ENCODE data around the gene NTM.
A peak's percentile ranks its signal among the peaks of the same experiment; 100 is the strongest.

NTM gene

DNA sequence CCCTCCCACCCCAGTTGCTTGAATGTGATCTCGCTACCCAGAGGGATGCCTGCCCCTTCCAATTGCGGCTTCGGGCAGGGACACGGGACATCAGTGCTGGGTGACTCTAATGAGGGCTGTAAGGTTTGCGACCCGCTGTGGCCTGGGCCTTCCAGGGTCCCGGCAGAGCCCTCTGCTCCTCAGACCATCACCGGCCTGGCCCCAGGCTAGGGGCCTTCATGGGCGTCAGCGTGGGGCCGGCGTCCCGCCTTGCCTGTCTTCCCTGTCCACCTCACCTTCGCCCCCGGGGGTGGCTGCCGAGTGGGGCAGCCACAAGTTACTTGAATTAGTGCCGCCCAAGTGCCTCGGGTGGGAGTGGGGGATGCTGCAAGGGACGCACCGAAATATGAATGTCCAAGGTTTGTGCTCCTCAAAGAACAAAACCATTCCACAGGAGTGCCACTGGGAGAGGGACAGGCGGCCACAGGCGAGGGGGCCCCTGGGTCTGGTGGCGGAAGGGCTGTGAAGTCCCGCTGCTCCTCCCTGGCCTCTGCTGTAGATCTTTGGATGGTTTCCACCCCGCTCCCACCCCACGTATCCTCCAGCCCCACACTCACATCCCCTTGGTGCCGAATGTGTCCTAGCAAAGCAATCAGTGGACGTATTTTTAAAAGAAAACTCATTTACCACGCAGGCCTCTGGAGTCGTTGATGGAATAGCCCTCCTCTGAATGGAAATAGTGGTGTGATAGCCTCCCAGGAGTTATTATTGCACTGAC, 317.1 kb downstream of the NTM start:
- no peak for DNase-seq (ENCODE audit: low spot score)

DNA sequence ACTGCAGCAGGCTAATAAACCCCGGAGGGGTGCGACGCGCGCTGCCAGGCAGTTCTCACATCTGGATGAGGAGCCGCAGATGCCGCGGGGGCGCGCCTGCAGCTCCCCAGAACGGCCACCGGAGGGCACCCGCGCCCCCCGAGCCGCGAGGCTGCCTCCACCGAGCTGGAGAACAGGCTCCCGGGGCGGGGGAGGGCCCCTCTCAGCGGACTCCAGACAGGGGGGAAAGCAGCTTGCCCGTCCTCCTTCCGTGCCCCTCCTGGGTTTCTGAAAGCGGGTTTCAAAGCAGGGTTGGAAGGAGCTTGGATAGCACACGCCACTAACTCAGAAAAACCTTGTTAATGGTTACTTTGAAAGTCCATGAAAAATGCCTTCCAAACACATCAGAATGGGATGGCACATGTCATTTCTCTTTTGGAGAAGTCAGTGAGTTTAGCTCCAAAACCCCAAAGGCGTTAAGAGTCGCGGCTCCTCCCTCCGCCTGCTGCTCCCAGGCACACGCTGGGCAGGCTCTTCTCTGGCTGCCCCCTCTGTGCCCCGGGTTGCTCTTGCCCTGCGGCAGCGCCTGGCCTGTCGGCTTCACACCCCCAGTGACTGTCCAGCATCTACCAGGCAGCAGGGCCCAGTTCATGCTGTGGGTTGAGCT, 317.8 kb downstream of the NTM start:
- DNase-seq (ENCODE audit: low spot score), result peak; percentile 47

DNA sequence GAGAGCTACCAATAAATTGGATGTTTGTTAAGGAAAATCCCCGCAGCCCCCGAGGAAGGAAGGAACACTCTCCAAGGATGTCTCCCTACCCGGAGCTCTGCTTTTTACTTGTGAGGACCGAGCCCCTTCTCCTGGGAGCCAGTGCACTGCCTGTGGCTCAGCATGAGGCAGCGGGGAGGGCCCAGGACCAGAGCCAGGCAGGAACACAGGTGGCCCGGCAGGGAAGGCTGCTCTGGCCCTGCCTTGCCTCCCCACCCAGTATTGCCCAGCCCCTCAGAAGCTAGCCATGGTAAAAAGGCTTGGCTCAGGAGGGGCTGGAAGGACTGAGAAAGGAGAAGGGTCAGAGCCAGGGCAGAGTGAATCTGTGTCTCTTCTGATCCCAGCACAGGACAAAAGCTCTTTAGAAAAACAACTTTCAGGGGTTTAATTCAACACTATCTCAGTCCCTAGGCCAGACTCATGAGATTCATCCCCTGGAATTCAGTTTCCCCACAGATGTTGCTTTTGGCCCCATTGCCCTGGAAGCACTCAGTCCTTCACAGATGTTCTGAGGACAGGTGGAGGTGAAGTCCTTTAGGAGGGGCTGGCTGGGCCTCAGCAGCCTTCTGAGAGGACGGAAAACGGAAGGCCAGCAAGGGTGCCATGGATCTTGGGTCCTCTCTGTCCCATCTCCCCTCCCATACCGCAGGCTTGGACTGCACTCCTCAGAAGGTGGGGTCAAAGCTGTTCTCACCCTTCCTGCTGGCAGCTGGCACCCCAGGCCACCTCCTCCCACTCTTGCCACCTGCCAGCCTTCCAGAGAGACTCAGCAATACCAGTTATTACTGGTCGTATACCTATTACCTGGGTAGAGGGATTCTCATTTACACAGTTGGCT, 318.9 kb downstream of the NTM start:
- DNase-seq (ENCODE audit: low spot score), result no peak

GRCh38 chr11:131690362-131690761, 319.9 kb downstream of the NTM start:
- DNase-seq (ENCODE audit: low spot score), result no peak

DNA sequence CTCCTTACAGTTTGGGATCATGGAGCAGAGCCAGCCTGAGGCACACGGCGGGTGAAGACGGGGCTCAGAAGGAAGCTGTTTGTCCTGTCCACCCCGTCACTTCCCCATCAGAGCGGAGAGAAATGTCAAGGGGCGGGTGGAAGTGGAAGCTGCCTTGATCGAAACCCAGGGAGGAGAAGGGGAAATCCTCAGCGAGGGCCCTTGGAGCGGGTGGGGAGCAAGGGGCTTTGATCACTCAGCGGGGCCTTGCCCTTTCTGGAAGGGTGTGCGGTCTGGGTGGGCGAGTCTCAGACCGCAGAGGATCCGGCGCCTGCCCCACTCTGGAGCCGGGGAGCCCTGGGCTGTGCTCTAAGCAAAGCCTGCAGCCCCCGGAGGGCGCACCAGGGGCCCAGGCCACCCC, 320.4 kb downstream of the NTM start:
- DNase-seq (ENCODE audit: low spot score), result no peak

DNA sequence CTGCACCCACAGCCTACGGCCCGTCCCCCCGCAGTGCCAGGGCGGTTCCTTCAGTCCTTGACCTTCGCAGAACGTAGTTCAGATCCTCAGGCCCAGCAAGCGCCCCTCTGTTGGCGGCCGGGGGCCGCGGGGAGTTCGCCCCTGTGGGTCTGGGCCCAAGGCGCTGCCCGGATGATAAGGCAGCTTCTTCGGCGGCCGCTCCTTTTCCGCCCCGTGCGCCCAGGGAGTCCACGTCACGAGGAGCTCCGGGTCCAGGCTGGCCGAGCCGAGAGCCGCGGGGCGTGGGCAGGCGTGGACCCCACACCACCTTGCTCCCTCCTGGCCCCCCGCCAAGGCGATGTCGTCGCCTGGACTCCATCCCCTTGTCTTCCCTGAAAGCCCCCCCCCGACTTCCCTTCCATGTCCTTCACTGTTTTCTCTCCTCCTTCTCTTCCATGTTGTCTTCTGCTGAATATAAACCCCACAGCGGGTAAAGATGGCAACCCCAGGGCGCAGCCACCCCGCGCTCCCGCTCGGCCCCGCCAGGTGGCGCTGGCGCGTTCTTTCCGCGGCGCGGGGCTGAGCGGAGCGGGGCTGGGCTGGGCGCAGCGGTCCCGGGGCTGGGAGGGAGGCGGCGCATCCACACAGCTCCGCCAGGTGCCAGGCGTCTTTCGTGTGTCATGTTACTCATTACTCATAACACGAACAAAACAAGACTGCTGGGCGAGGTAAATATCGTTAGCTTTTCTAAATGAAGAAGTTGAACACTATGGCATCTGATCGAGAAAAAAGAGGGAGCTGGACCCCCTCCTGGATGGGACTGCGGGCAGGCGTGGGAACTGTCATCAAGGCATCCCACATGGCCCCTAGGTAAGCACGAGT, 321.0 kb downstream of the NTM start:
- DNase-seq (ENCODE audit: low spot score), result peak; percentile 39

GRCh38 chr11:131692151-131692550, 321.7 kb downstream of the NTM start:
- no peak for DNase-seq (ENCODE audit: low spot score)

GRCh38 chr11:131692961-131693360, 322.5 kb downstream of the NTM start:
- DNase-seq (ENCODE audit: low spot score), result no peak

DNA sequence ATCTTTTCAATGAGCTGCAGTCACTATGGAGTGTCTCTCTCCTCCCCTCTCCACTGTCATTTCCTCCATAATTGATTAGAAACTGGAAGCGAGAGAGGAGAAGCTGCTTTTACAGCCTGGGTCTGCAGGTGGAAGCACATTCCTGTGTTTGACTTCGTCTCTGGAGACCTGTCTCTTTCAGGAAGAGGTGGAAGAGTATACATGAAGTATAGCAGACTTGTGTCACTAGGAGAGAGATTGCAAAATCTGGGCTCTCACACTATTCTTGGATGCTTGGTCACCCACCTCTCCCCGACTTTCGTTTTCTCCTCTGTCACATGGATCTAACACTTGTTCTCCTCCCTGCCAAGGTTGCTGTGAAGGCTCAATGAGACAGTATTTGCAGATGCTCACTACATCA, 323.3 kb downstream of the NTM start:
- DNase-seq (ENCODE audit: low spot score), result no peak

DNA sequence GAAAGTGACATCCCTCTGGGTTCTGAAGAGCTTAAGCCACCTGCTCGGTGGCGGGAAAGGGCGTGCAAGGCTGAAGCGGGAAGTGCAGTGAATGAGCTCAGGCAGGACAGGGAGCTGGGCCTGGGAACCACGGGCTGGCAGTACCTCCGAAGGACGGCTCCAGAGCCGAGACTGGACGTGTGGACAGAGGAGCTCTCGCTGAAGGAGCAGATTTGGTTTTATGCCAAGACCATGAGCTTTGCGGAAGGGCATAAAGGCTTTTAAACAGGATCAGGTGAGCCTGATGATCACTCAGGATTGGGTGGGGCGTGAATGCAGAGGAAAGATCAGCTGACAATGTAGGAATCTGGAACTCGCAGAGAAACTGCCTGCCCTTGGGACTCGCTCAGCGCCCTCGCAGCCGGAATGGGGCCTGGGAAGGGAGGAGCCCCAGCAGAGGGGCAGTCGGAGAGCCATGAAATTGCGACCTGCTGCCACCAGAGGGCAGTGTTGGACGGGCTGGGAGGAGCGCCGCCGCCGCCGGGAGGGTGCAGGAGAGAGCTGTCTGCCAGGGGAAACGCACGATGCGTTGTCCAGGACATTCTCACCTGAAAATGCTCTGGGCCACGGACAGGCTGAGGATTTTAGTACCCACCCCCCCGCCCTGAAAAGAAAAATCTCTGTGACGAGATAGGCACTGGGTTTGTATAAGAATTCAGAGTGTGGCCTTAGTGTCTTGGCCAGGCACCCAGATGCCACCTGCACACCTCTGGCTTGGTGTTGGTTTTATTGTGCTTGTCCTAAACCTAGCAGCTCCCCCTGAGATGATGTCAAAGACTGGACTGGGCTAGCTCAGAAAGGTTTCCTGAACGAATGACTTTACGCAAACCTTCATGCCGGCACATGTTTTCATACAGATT, 324.4 kb downstream of the NTM start:
- peak; percentile 84 for DNase-seq (ENCODE audit: low spot score)

- no peak for DNase-seq (ENCODE audit: low spot score)
These were observed 325.5 kb downstream of the NTM start for GRCh38 chr11:131695889-131696429.

DNA sequence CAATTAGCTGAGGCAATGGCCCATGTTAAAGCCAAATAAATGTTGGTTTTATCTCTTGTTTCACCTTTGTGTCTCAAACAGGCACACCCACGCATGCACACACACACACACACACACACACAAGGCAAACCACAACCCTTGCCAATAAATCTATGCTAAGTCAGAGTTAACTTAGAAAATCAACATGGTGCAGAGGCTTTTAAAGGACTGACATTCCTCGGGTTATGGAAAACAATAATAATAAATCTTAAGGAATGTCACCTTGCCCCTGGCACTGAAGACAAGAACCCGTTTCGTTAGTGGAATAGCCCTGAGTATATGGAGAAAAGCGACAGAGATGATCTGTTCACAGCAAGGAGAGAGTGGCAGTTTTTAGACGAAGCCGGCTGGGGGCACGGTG, 326.3 kb downstream of the NTM start:
- no peak for DNase-seq (ENCODE audit: low spot score)

GRCh38 chr11:131703311-131703710, 332.9 kb downstream of the NTM start:
- DNase-seq (ENCODE audit: low spot score), result no peak

DNA sequence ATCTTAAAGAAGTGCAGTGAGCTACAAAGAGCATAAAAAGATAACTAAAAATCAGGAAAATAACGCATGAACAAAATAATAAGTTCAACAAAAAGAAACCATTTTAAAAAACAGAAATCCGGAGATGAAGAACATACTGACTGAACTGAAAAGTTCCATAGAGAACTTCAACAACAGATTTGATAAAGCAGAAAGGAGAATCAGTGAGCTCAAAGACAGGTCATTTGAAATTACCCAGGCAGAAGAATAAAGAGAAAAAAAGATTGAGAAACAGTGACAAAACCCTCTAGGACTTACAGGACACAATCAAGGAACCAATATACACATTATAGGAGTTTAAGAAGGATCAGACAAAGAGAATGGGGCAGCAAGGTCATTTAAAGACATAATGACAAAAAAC, 334.3 kb downstream of the NTM start:
- DNase-seq (ENCODE audit: low spot score), result no peak

GRCh38 chr11:131710511-131710910, 340.1 kb downstream of the NTM start:
- no peak for DNase-seq (ENCODE audit: low spot score)

DNA sequence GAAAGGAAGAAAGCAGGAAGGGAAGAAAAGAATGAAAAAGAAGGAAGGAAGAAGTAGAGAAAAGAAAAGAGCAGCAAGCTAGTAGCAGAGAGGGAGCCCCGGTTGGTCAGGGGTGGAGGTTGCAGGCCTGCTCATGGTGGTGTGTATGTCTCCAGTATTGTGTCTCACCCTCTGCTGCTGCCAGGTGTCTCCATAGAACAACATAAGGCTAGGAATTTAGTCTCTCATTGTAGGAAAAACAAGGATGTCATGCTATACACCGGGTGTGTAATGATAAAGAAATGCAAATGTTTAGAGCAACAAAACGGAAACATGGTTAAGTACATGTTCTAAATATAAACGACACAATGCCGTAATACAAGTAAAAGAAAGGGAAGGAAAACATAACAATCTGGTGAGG, 342.5 kb downstream of the NTM start:
- no peak for DNase-seq (ENCODE audit: low spot score)

GRCh38 chr11:131713529-131714134, 343.2 kb downstream of the NTM start:
- no peak for DNase-seq (ENCODE audit: low spot score)

DNA sequence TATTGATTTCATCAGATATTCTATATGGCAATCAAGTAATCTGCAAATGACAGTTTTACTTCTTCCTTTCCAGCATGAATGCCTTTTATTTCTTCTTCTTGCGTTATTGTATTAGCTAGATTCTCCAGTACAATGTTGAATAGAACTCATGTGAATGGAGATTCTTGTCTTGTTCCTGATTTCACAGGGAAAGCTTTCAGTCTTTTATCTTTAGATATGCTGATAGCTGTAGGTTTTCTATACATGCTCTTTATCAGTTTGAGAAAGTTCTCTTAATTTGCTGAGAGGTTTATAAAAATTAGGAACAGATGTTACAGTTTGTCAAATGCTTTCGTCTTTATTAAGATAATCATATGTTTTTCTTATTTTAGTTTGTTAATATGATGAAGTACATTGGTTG, 347.2 kb downstream of the NTM start:
- no peak for DNase-seq (ENCODE audit: low spot score)

GRCh38 chr11:131723088-131723487, 352.7 kb downstream of the NTM start:
- no peak for DNase-seq (ENCODE audit: low spot score)

DNA sequence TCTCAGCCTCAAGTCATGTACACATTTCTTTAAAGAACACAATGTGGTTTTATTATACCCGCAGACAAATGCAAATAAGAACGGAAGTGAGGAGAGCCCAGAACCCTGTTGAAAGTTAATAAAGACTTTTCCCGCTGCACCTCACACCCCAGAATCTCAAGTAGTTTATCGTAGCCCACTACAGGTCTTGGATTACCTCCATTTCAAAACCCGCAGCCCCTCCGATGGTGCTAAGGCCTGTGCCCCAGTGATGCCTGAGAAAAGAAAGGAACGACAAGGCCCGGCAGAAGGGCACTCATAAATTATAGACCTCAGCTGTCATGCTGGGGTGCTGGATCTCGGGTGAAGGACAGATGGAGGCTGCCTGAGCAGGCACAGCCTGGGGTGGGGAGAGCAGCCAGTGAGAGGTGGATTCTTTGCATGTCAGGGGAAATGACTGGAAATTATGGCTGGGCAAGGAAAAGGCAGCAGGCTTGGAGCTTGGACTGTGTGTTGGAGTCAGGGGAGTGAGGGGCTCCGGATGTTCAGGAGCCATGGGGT, 354.1 kb downstream of the NTM start:
- no peak for DNase-seq (ENCODE audit: low spot score)
